ENCODE measurements around the gene VAMP5.

- TF ChIP-seq CTCF (IDR thresholded peaks at IDR 0.05) (no peak), EP300 (IDR thresholded peaks at IDR 0.05) (peak in 1 of 2 donors; percentile 26)
These were observed 20.1 kb upstream of the VAMP5 start for GRCh38 chr2:85564144-85564563.
